ENCODE data around the gene NAALADL2.
"Not testable (repeated sequence)": the region's sequence is repeated elsewhere in the genome, so short reads cannot be mapped to it uniquely, and the experiment has no call there.

NAALADL2 gene

GRCh38 chr3:175391601-175392000, 532.5 kb downstream of the NAALADL2 start:
- DNase-seq: no peak

GRCh38 chr3:175392653-175393052, 533.5 kb downstream of the NAALADL2 start:
- DNase-seq: no peak

GRCh38 chr3:175397372-175397771, 538.2 kb downstream of the NAALADL2 start:
- no peak for DNase-seq

- no peak for DNase-seq
Observed at GRCh38 chr3:175398676-175399075, 539.5 kb downstream of the NAALADL2 start.

- no peak for DNase-seq
Observed at GRCh38 chr3:175399156-175399840, 540.2 kb downstream of the NAALADL2 start.

GRCh38 chr3:175404027-175404426, 544.9 kb downstream of the NAALADL2 start:
- no peak for DNase-seq

GRCh38 chr3:175404621-175405020, 545.5 kb downstream of the NAALADL2 start:
- DNase-seq: no peak

GRCh38 chr3:175410251-175410650, 551.1 kb downstream of the NAALADL2 start:
- DNase-seq: no peak

GRCh38 chr3:175411405-175411804, 552.3 kb downstream of the NAALADL2 start:
- no peak for DNase-seq

- DNase-seq: no peak
Observed at GRCh38 chr3:175411946-175412345, 552.8 kb downstream of the NAALADL2 start.

- DNase-seq: no peak
Observed at GRCh38 chr3:175413926-175414325, 554.8 kb downstream of the NAALADL2 start.

- no peak for DNase-seq
Observed at GRCh38 chr3:175416600-175416999, 557.5 kb downstream of the NAALADL2 start.

GRCh38 chr3:175417426-175417825, 558.3 kb downstream of the NAALADL2 start:
- DNase-seq: no peak

- no peak for DNase-seq
Observed at GRCh38 chr3:175421902-175422301, 562.8 kb downstream of the NAALADL2 start.

- no peak for DNase-seq
Observed at GRCh38 chr3:175422744-175423143, 563.6 kb downstream of the NAALADL2 start.

GRCh38 chr3:175423848-175424247, 564.7 kb downstream of the NAALADL2 start:
- not testable (repeated sequence) for DNase-seq

- DNase-seq: no peak
Observed at GRCh38 chr3:175426805-175427204, 567.7 kb downstream of the NAALADL2 start.

GRCh38 chr3:175428466-175428865, 569.3 kb downstream of the NAALADL2 start:
- no peak for DNase-seq

GRCh38 chr3:175430983-175431773, 572.0 kb downstream of the NAALADL2 start:
- DNase-seq: no peak

GRCh38 chr3:175432376-175433025, 573.4 kb downstream of the NAALADL2 start:
- no peak for DNase-seq

- DNase-seq: no peak
Observed at GRCh38 chr3:175433026-175433674, 574.0 kb downstream of the NAALADL2 start.

- DNase-seq: no peak
Observed at GRCh38 chr3:175434561-175434960, 575.4 kb downstream of the NAALADL2 start.

GRCh38 chr3:175443682-175444081, 584.5 kb downstream of the NAALADL2 start:
- DNase-seq: no peak
